ENCODE results near the gene BMP6. TPM values are rescaled to one million over a fixed set of nuclear protein-coding genes. Genes with fewer than 3 reads are reported as not detected.
A peak's percentile ranks its signal among the peaks of the same experiment; 100 is the strongest.

The BMP6 gene
- total RNA-seq, 1 experiment from 2014 or later = 0.15 TPM

- peak overlapping the region; percentile 96 for H3K4me2 ChIP-seq (ENCODE audit: low read length)
- no TSS peak for BruUV-seq (replicated peaks)
- H3K4me1 ChIP-seq (ENCODE audit: insufficient read depth, low read length) = peaks cover 52% of the 10 kb centered on the region
- no peaks in the 10 kb centered on the region for H3K79me2 ChIP-seq (ENCODE audit: low read length)
- TF ChIP-seq EZH2phosphoT487 (IDR thresholded peaks at IDR 0.05; ENCODE audit: borderline replicate concordance, low read length) = no peak
- TF ChIP-seq CTCF (conservative IDR thresholded peaks at IDR 0.05; ENCODE audit: low read depth, low read length) = no peak
- TF ChIP-seq EZH2 (IDR thresholded peaks at IDR 0.05; ENCODE audit: low read length, unreplicated experiment) = no peak
- H3K9me2 ChIP-seq (replicated peaks; ENCODE audit: low read length) = no peaks in the 10 kb centered on the region
- H3K9me3 ChIP-seq (ENCODE audit: low read length) = no peaks in the 10 kb centered on the region
- no peaks in the 10 kb centered on the region for H4K20me1 ChIP-seq (ENCODE audit: low read length)
- H3K27me3 ChIP-seq (ENCODE audit: low read length) = peaks cover 22% of the 10 kb centered on the region
- ATAC-seq (peak; percentile 68), DNase-seq (peak; percentile 92)
- CTCF ChIA-PET = no interaction called here
- H3K4me3 ChIP-seq (ENCODE audit: low read length) = peak overlapping the region; percentile 38
- no peaks in the 10 kb centered on the region for H3K36me3 ChIP-seq (ENCODE audit: low read depth, low read length)
- POLR2A ChIA-PET (ENCODE audit: unreplicated experiment) = interaction anchor here (0.5 kb wide), 1 partner anchor 371 kb away, joined by 4 read pairs; the partner anchor contains the start of gene EEF1E1
- intact Hi-C loops (cut with micrococcal nuclease) = loop anchor here (5.0 kb wide), 1 partner anchor 36 kb away; no protein-coding TSS in a partner anchor
- H3K9ac ChIP-seq (ENCODE audit: low read length) = peak overlapping the region; percentile 3; the same call in 1 of the 2 replicates
- peak overlapping the region; percentile 67 for H3K27ac ChIP-seq (ENCODE audit: low read length)
- peaks cover 5% of the 10 kb centered on the region for H3F3A ChIP-seq (ENCODE audit: low read length, unreplicated experiment)
- H2AFZ ChIP-seq (ENCODE audit: low read length) = peak overlapping the region; percentile 53; the same call in 1 of the 2 replicates
Observed at GRCh38 chr6:7730784-7731227, 4.9 kb downstream of the BMP6 start.

GRCh38 chr6:7731294-7731693 lies 5.4 kb downstream of the BMP6 start:
- BruUV-seq (replicated peaks) = no TSS peak
- peak overlapping the region; percentile 96 for H3K4me2 ChIP-seq (ENCODE audit: low read length)

More at GRCh38 chr6:7731294-7731693, 5.4 kb downstream of the BMP6 start:
- Histone ChIP-seq H3K27me3 (ENCODE audit: low read length) (peaks cover 20% of the 10 kb centered on the region), H3F3A (ENCODE audit: low read length, unreplicated experiment) (peaks cover 5% of the 10 kb centered on the region), H3K9ac (ENCODE audit: low read length) (peak overlapping the region; percentile 3; the same call in 1 of the 2 replicates), H4K20me1 (ENCODE audit: low read length) (no peaks in the 10 kb centered on the region), H3K4me1 (ENCODE audit: insufficient read depth, low read length) (peaks cover 50% of the 10 kb centered on the region), H3K79me2 (ENCODE audit: low read length) (no peaks in the 10 kb centered on the region), H2AFZ (ENCODE audit: low read length) (peak overlapping the region; percentile 53; the same call in 1 of the 2 replicates), H3K9me3 (ENCODE audit: low read length) (no peaks in the 10 kb centered on the region), H3K9me2 (replicated peaks; ENCODE audit: low read length) (no peaks in the 10 kb centered on the region), H3K27ac (ENCODE audit: low read length) (peak overlapping the region; percentile 67), H3K36me3 (ENCODE audit: low read depth, low read length) (no peaks in the 10 kb centered on the region), H3K4me3 (ENCODE audit: low read length) (peak overlapping the region; percentile 38)
- peak; percentile 19 for DNase-seq
- ChIA-PET POLR2A (ENCODE audit: unreplicated experiment) (interaction anchor here (0.5 kb wide), 1 partner anchor 371 kb away, joined by 4 read pairs; the partner anchor contains the start of gene EEF1E1), CTCF (no interaction called here)
- ATAC-seq = peak; percentile 1; the same call in 1 of the 2 replicates
- intact Hi-C loops (cut with micrococcal nuclease) = loop anchor here (5.0 kb wide), 1 partner anchor 36 kb away; no protein-coding TSS in a partner anchor
- no peak for TF ChIP-seq EZH2 (IDR thresholded peaks at IDR 0.05; ENCODE audit: low read length, unreplicated experiment)
- no peak for TF ChIP-seq EZH2phosphoT487 (IDR thresholded peaks at IDR 0.05; ENCODE audit: borderline replicate concordance, low read length)
- no peak for TF ChIP-seq CTCF (conservative IDR thresholded peaks at IDR 0.05; ENCODE audit: low read depth, low read length)

Data from PC-3 (cell line).